Gastrocnemius medialis (tissue), 4 donors: Measurements from ENCODE around the gene STAMBPL1. TPM values are rescaled to one million over a fixed set of nuclear protein-coding genes. Genes with fewer than 3 reads are reported as not detected.

Source experiments
- ATAC-seq, 2 donors: fragments of 150-250 bp; one replicate each; pipeline ENCODE4 v1.9.1; 2016
- DNase-seq, 2 donors: peaks; one replicate each; pipeline ENCODE4 v3.0.0-alpha.2; 2019
- H3K27ac ChIP-seq, 4 donors: fragments of 200-600 bp; sonication (generic); 1 replicate in 1 of 4; 2 replicates in 3 of 4; pipeline ENCODE4 v1.5.1; 2016 to 2018; ENCODE audit warnings: mild to moderate bottlenecking in 2 of 4, moderate library complexity in 1 of 4
- H3K27me3 ChIP-seq, 3 donors: fragments of 200-600 bp; sonication (generic) in 2 of 3; 1 replicate in 1 of 3; 2 replicates in 2 of 3; pipeline versions ENCODE4 v1.5.1 to v1.6.0; 2016 to 2019; ENCODE audit warnings: mild to moderate bottlenecking in 1 of 3, moderate library complexity in 1 of 3
- H3K36me3 ChIP-seq, 2 donors: fragments of 200-600 bp; sonication (generic) in 1 of 2; one replicate each; pipeline ENCODE4 v1.5.1; 2017 to 2018
- H3K4me1 ChIP-seq, 2 donors: fragments of 200-600 bp; sonication (generic) in 1 of 2; one replicate each; pipeline ENCODE4 v1.5.1; 2016 to 2017; ENCODE audit warnings: mild to moderate bottlenecking in 2 of 2
- H3K4me3 ChIP-seq, 4 donors: fragments of 200-600 bp; sonication (generic) in 3 of 4; 1 replicate in 1 of 4; 2 replicates in 3 of 4; pipeline ENCODE4 v1.5.1; 2016 to 2019; ENCODE audit warnings: mild to moderate bottlenecking in 2 of 4
- H3K9me3 ChIP-seq, 3 donors: fragments of 200-600 bp; sonication (generic) in 2 of 3; 1 replicate in 1 of 3; 2 replicates in 2 of 3; pipeline ENCODE4 v1.5.1; 2016 to 2019
- CTCF ChIP-seq, 5 experiments: fragments of 450-650 bp in 3 of 5; fragments of 200-600 bp in 2 of 5; sonication (generic) in 2 of 5; IDR thresholded peaks in 4 of 5; conservative IDR thresholded peaks in 1 of 5; 1 replicate in 4 of 5; 2 replicates in 1 of 5; pipeline ENCODE4 v1.5.1; 2016 to 2019; ENCODE audit warnings: antibody characterized with exemption in 5 of 5, mild to moderate bottlenecking in 3 of 5, moderate library complexity in 3 of 5
- POLR2A ChIP-seq, 2 donors: fragments of 450-650 bp; IDR thresholded peaks; one replicate each; pipeline ENCODE4 v1.6.1; 2017; ENCODE audit warnings: antibody characterized with exemption in 2 of 2, mild to moderate bottlenecking in 2 of 2, moderate library complexity in 2 of 2
- in situ Hi-C, 4 donors: fragments of 200-750 bp; cut with MboI; loops; one replicate each; pipeline versions ENCODE4 v1.15.0 to v1.8.0; 2017; ENCODE audit warnings: low sequenced_read_pairs in 4 of 4
- intact Hi-C: fragments of 100-400 bp; cut with DNase I; formaldehyde crosslinking; loops from one replicate; pipeline ENCODE4 v1.15.1; 2023; ENCODE audit warnings: low total_unique reads
- total RNA-seq, 4 donors: library from RNA; depleted of rRNA; stranded (reverse); fragments of >200 nt; gene quantifications; one replicate each; pipeline versions ENCODE4 v1.1.0 to v1.2.3, GENCODE V29; 2016

The STAMBPL1 gene
- total RNA-seq, 4 donors from 2014 or later: 0.72 to 1.4 (median 1.0) TPM

- in situ Hi-C loops: no loop called here
These were observed 19.0 kb upstream of the STAMBPL1 start for GRCh38 chr10:88861036-88861435.

GRCh38 chr10:88865281-88865876 is 14.7 kb upstream of the STAMBPL1 start:
- in situ Hi-C loops (no loop called here), intact Hi-C loops (no loop called here)

More at GRCh38 chr10:88861036-88861435, 19.0 kb upstream of the STAMBPL1 start:
- TF ChIP-seq POLR2A (IDR thresholded peaks at IDR 0.05) (no peak), CTCF (IDR thresholded peaks at IDR 0.05 in 4 of 5, conservative IDR thresholded peaks at IDR 0.05 in 1 of 5) (no peak)
- Histone ChIP-seq H3K27me3 (no peaks in the 10 kb centered on the region), H3K9me3 (no peaks in the 10 kb centered on the region), H3K27ac (no peak overlapping the region), H3K4me1 (no peaks in the 10 kb centered on the region), H3K4me3 (no peak overlapping the region), H3K36me3 (no peaks in the 10 kb centered on the region)
- intact Hi-C loops: no loop called here
- no peak for ATAC-seq
- no peak for DNase-seq

GRCh38 chr10:88866454-88866853 is 13.6 kb upstream of the STAMBPL1 start:
- TF ChIP-seq POLR2A (IDR thresholded peaks at IDR 0.05) (no peak), CTCF (IDR thresholded peaks at IDR 0.05 in 4 of 5, conservative IDR thresholded peaks at IDR 0.05 in 1 of 5) (no peak)
- no peak for ATAC-seq
- in situ Hi-C loops: no loop called here

More at GRCh38 chr10:88865281-88865876, 14.7 kb upstream of the STAMBPL1 start:
- no peak overlapping the region for H3K27ac ChIP-seq
- no peaks in the 10 kb centered on the region for H3K9me3 ChIP-seq
- H3K36me3 ChIP-seq: no peaks in the 10 kb centered on the region
- DNase-seq (no peak), ATAC-seq (no peak)
- H3K4me1 ChIP-seq: no peaks in the 10 kb centered on the region
- H3K27me3 ChIP-seq: no peaks in the 10 kb centered on the region
- TF ChIP-seq CTCF (IDR thresholded peaks at IDR 0.05 in 4 of 5, conservative IDR thresholded peaks at IDR 0.05 in 1 of 5) (no peak), POLR2A (IDR thresholded peaks at IDR 0.05) (no peak)
- H3K4me3 ChIP-seq: no peak overlapping the region

GRCh38 chr10:88870089-88870488 is 10.0 kb upstream of the STAMBPL1 start:
- no peak overlapping the region for H3K4me3 ChIP-seq
- ATAC-seq (no peak), DNase-seq (no peak)
- no peaks in the 10 kb centered on the region for H3K4me1 ChIP-seq
- TF ChIP-seq CTCF (IDR thresholded peaks at IDR 0.05 in 4 of 5, conservative IDR thresholded peaks at IDR 0.05 in 1 of 5): no peak
- TF ChIP-seq POLR2A (IDR thresholded peaks at IDR 0.05): no peak
- in situ Hi-C loops (no loop called here), intact Hi-C loops (no loop called here)
- no peaks in the 10 kb centered on the region for H3K27me3 ChIP-seq
- no peak overlapping the region for H3K27ac ChIP-seq
- H3K9me3 ChIP-seq: no peaks in the 10 kb centered on the region
- no peaks in the 10 kb centered on the region for H3K36me3 ChIP-seq

More at GRCh38 chr10:88866454-88866853, 13.6 kb upstream of the STAMBPL1 start:
- Histone ChIP-seq H3K36me3 (no peaks in the 10 kb centered on the region), H3K4me3 (no peak overlapping the region), H3K27me3 (no peaks in the 10 kb centered on the region), H3K4me1 (no peaks in the 10 kb centered on the region), H3K27ac (no peak overlapping the region), H3K9me3 (no peaks in the 10 kb centered on the region)
- intact Hi-C loops: no loop called here
- DNase-seq: no peak

- Histone ChIP-seq H3K9me3 (no peaks in the 10 kb centered on the region), H3K4me3 (no peak overlapping the region), H3K27ac (no peak overlapping the region), H3K4me1 (no peaks in the 10 kb centered on the region), H3K36me3 (no peaks in the 10 kb centered on the region), H3K27me3 (peaks cover 0 to 3% (median 3%) of the 10 kb centered on the region in 3 donors)
- no peak for ATAC-seq
- TF ChIP-seq CTCF (IDR thresholded peaks at IDR 0.05 in 4 of 5, conservative IDR thresholded peaks at IDR 0.05 in 1 of 5) (no peak), POLR2A (IDR thresholded peaks at IDR 0.05) (no peak)
- in situ Hi-C loops (no loop called here), intact Hi-C loops (no loop called here)
- no peak for DNase-seq
These were observed 6.3 kb upstream of the STAMBPL1 start for GRCh38 chr10:88873757-88874156.
